Left renal pelvis (tissue), 4 donors: ENCODE data around the gene CACNG5. TPM values are rescaled to one million over a fixed set of nuclear protein-coding genes. Genes with fewer than 3 reads are reported as not detected.

Experiments used
- DNase-seq, 4 donors: peaks; one replicate each; pipeline ENCODE4 v3.0.0-alpha.2; 2013; ENCODE audit warnings: low read depth in 4 of 4, low spot score in 3 of 4
- polyA plus RNA-seq, 4 donors: library from polyadenylated mRNA; unstranded; fragments of 120-200 nt; gene quantifications; one replicate each; pipeline ENCODE4 v1.2.1, GENCODE V29; 2013; ENCODE audit not compliant: insufficient read length in 4 of 4

CACNG5 gene
- polyA plus RNA-seq, 4 donors = 1.7 to 3.8 (median 3.0) TPM; not detected in 1

GRCh38 chr17:66848496-66848895 lies 13.6 kb downstream of the CACNG5 start:
- no peak for DNase-seq

DNA sequence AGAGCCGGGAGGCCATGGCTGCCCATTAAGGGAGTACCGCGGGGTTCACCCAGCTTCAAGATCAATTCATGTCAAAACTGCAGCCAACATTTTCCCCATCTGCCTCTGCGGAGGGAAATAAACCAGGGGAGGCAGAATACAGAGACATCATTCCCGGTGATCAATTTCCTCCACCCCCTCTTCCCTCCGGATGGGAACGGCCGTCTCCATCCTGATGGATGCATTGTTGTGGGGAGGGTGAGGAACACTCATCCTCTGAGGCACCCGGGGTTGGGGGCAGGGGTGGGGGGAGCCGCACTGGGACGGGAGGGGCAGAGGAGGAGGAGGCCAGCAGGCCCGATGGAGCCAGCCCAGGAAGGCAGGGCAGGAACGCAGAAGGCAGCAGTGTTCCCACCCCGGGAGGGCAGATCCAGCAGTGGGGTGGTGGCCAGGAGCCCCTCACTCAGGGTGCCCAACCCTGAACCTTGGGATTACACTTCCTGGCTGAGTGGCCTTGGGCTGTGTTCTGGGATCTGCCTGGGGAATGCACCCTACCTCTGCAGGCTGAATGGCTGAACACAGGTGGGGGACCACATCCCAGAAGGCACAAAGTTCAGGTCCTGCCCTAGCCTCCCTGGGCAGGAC lies 14.2 kb downstream of the CACNG5 start:
- DNase-seq = no peak

DNA sequence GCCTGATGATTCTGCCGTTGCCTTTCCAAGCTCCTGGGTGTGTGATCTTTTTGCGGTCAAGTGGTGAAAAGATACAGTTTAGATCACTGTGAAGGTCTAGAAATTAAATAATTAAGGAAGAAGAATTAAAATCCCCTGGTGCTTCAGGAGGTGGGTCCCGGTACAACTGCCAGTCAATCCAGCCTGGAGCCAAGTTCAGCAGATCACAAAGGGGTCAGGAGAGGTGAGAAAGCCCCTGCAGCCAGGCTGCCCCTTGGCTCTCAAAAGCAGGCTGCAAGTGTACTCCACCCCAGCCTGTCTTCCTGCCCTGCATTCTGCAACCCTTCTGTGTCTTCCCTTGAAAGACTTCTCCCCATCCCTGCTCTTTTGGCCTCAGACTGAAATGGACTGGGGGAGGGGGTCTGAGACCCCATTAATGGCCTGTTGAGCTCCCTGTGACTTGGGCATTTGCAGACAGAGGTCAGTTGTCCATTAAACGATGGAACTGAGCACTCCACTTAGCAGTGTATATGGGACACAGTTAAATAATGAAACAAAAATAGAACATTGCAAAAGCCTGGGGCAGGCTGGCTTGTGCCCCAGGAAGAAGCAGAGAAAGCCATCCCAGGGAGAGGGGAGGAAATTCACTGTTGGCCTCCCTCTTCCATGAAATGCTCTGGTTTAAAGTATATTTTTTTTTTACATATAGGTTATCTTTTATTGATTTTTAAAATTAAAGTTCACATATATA lies 15.1 kb downstream of the CACNG5 start:
- DNase-seq = no peak

- no peak for DNase-seq
Observed at GRCh38 chr17:66850692-66851091, 15.8 kb downstream of the CACNG5 start.

- DNase-seq = no peak
Observed at GRCh38 chr17:66855204-66855603, 20.3 kb downstream of the CACNG5 start.

DNA sequence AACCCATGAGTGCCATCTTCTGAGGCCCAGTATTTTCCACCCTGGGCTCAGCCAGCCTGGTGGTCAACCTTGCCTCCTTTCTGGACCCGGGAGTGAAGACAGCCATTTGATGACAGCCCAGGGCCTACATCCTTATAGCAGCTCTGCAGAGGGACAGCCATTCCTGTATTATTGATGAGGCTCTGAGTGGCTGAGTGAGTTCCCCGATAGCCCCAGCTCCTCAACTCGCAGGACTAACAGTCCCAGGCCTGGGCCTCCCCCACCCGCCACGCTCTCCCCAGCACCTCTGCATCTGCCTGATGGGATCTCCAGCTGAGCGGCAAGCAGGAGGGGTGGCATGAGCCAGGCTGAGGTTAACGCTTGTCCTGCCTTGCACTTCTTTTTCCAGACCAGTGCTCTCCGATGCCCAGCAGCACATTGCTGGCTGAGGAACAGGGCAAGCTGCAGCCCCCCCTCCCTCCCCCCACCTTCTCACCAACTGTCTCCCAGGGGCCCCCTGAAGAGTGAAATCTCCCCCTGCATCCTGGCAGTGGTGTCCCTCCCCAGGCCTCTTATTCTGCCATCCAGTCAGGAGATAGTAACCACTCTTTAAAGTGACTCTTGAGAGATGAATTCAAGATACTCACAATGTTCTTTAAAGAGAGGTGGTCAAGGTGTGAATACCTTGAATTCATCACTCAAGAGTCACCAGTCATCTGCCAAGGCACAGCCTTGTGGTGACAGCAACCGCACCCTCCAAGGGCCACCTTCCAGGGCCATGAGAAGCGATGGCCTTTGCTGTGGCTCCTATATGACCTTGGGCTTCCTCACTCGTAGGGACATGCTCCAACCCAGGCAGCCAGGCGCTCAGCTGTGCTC lies 23.5 kb downstream of the CACNG5 start:
- no peak for DNase-seq

DNA sequence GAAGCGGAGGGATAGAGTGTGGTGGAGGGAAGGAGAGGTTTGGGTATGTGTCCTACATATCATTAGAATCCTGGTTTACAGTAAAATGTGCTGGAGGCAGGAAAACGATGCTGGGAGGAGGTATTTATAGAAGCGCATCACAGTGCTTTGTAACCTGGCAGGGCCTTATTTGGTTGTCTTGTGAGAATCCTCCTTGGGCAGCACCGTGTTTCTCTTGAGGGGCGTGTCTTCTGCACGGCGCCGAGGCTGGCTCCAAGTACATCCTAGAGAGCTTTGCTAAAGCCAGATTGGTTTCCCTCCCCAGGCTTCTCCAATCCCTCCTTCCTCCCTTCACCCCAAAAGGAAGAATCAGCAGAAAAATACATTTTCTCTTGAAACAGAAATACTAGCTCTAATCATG lies 24.4 kb downstream of the CACNG5 start:
- no peak for DNase-seq

GRCh38 chr17:66860204-66860603 lies 25.3 kb downstream of the CACNG5 start:
- DNase-seq = no peak

- DNase-seq = no peak
Observed at GRCh38 chr17:66863820-66864219, 28.9 kb downstream of the CACNG5 start.

DNA sequence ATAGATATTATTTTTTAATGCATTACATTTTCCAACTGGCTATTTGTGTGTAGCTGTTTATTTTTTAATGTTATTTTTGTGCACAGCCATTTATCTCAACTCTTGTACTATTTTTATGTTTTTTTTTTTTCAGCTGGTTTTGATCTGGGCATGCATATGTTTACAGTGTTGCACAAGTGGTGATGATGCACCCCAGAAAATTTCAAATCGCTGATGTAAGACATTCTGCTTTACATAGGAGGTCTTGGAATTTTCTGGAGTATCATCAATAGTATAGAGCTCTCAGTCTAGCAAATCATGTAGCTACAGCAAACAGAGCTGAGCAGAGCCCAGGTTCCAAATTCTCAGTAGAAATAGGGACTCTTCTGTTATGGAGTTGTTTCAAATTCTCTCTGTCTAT lies 30.2 kb downstream of the CACNG5 start:
- no peak for DNase-seq

DNA sequence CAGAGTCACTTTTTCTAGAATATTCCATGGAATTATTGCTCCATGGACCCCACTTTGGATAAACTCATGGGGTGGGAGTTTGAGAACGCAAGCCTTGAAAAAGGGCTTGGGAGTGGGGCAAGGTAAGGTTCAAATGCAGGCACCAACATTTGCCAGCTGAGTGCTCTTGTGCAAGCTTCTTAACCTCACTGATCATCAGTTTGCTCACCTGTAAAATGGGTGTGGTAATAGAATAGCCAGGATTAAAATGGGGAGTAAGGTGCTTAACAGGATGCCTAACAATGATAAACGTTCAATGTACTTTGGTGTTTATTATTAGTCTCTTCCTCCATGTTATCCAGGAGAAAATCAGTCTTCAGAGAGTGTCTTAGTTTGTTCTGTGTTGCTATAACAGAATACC lies 39.0 kb downstream of the CACNG5 start:
- DNase-seq = no peak

DNA sequence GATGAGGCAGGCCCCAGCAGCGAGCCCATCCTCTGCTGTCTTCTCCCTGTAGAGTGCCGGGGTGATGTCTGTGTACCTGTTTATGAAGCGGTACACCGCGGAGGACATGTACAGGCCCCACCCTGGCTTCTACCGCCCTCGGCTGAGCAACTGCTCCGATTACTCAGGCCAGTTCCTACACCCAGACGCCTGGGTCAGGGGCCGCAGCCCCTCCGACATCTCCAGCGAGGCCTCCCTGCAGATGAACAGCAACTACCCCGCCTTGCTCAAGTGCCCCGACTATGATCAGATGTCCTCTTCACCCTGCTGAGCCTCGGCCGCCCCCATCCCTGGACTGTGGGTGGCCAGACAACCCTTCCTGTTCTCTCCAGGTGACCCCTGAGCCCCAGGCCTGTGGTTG lies 50.0 kb downstream of the CACNG5 start:
- DNase-seq = no peak

DNA sequence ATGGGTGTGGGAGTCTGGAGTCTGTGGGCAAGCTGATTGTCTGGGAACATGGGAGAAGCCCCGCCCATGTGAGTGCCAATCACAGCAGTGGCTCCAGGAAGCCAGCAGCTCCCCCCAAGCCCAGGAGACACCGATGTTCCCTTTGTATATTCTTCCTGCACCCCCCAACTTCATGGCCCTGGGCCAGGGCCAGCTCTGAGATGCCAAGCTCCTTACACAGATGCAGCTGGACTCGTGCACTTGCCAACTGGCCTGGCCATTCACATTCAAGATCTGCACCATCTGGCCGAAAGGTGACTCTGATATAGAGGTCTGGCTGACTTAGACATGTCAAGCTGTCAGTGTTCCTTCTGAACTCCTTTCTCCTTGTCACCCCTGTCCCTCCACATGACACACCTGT lies 50.5 kb downstream of the CACNG5 start:
- no peak for DNase-seq

GRCh38 chr17:66889480-66890230 lies 54.7 kb downstream of the CACNG5 start:
- DNase-seq = no peak

GRCh38 chr17:66892246-66892645 lies 57.3 kb downstream of the CACNG5 start:
- no peak for DNase-seq

GRCh38 chr17:66893382-66893781 lies 58.5 kb downstream of the CACNG5 start:
- DNase-seq = no peak

DNA sequence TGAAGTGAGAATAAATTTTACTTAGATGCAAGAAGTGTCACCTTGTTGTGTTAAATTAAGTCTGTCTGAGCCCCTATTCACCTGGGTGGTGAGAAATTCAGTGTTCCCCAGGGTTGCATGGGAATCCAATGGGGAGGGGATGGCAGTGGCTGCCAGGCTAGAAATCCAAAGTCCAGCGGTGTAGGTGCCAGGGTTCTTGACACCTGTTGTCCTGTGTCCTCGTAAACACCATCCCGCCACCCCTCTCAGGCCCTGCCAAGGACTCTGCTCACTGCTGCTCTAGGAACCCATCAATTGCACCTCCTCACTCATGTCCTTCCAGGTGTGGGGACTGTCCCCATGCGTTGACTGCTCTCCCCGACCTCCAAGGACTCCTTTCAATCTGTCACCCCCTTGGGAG lies 58.9 kb downstream of the CACNG5 start:
- DNase-seq = no peak

DNA sequence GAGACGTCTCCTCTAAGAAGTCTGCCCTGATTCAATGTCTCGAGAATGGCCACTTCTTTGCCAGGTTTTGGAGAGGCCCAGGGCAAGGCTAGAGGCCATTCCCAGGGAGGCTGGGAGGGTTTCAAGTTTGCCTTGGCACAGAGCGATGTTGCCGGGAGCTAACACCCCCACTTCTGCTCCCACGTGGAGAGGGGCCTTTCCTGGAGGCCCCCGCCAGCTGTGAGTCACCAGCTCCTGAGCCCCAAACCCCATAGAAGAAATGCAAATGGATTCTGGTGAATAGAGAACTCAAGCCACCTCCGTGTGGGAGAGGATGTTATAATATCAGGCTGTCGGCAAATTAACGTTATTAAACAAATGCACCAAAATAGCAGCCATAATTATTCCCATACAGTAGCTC lies 62.2 kb downstream of the CACNG5 start:
- no peak for DNase-seq

- no peak for DNase-seq
Observed at GRCh38 chr17:66898536-66898935, 63.6 kb downstream of the CACNG5 start.

GRCh38 chr17:66900126-66901010 lies 65.5 kb downstream of the CACNG5 start:
- no peak for DNase-seq
